Spleen (tissue), 7 donors: ENCODE data around the gene OR10H4.

ENCODE experiments used
- POLR2A ChIP-seq, 3 donors: fragments of 450-650 bp; IDR thresholded peaks; one replicate each; pipeline ENCODE4 v1.5.1; 2017; ENCODE audit warnings: antibody characterized with exemption in 3 of 3, mild to moderate bottlenecking in 1 of 3
- TF ChIP-seq, protein P1 (sequence below), 11 experiments: fragments of 200-600 bp in 7 of 11; fragments of 450-650 bp in 4 of 11; sonication (generic) in 4 of 11; IDR thresholded peaks in 8 of 11; conservative IDR thresholded peaks in 3 of 11; 1 replicate in 7 of 11; 2 replicates in 4 of 11; pipeline versions ENCODE4 v1.4.0 to v1.8.0; 2016 to 2021; ENCODE audit warnings: antibody characterized with exemption in 11 of 11, inconsistent platforms in 4 of 11, mild to moderate bottlenecking in 1 of 11
- donor health status: DM: no; HTN: no; CAD: no; lungs with moderate emphysema.
- donor health status: DM: no; HTN: no; CAD: no.
- donor health status: DM: no; HTN: no; CAD: no.

DNA sequence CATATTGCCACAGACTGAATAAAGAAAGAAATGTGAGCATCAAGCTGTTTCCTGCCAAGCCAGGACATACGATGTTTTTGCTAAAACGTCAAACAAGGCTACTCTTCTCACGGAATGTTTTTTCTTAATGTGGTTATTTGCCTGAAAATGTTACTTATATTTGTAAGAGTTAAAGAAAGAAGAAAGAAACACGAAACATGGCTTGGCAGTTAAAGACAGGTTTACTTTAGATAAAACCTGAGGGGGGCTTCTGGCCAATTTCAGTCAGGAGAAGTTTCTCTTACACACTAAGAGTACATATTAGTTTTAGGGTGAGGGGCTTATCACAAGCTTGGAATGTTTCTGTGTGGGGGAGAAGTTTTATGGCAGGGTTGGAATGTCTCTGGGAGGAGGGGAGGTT is 4.4 kb upstream of the OR10H4 start:
- TF ChIP-seq, protein P1, sequence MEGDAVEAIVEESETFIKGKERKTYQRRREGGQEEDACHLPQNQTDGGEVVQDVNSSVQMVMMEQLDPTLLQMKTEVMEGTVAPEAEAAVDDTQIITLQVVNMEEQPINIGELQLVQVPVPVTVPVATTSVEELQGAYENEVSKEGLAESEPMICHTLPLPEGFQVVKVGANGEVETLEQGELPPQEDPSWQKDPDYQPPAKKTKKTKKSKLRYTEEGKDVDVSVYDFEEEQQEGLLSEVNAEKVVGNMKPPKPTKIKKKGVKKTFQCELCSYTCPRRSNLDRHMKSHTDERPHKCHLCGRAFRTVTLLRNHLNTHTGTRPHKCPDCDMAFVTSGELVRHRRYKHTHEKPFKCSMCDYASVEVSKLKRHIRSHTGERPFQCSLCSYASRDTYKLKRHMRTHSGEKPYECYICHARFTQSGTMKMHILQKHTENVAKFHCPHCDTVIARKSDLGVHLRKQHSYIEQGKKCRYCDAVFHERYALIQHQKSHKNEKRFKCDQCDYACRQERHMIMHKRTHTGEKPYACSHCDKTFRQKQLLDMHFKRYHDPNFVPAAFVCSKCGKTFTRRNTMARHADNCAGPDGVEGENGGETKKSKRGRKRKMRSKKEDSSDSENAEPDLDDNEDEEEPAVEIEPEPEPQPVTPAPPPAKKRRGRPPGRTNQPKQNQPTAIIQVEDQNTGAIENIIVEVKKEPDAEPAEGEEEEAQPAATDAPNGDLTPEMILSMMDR (IDR thresholded peaks at IDR 0.05 in 8 of 11, conservative IDR thresholded peaks at IDR 0.05 in 3 of 11): no peak
- TF ChIP-seq POLR2A (IDR thresholded peaks at IDR 0.05): no peak
